Liver (tissue), 2 donors: ENCODE measurements around the gene GIMAP5.

Source experiments
- CTCF ChIP-seq: fragments of 150-350 bp; IDR thresholded peaks from 2 replicates; pipeline ENCODE4 v1.5.1; 2017; ENCODE audit warnings: improper control_type of control experiment, low read depth, low read length; ENCODE audit not compliant: missing input control
- TF ChIP-seq, protein P1 (sequence below): IDR thresholded peaks from 2 replicates; pipeline ENCODE4 v1.6.1; 2016; ENCODE audit warnings: antibody characterized with exemption
- donor health status: healthy.

- no peak for TF ChIP-seq CTCF
- TF ChIP-seq, protein P1, sequence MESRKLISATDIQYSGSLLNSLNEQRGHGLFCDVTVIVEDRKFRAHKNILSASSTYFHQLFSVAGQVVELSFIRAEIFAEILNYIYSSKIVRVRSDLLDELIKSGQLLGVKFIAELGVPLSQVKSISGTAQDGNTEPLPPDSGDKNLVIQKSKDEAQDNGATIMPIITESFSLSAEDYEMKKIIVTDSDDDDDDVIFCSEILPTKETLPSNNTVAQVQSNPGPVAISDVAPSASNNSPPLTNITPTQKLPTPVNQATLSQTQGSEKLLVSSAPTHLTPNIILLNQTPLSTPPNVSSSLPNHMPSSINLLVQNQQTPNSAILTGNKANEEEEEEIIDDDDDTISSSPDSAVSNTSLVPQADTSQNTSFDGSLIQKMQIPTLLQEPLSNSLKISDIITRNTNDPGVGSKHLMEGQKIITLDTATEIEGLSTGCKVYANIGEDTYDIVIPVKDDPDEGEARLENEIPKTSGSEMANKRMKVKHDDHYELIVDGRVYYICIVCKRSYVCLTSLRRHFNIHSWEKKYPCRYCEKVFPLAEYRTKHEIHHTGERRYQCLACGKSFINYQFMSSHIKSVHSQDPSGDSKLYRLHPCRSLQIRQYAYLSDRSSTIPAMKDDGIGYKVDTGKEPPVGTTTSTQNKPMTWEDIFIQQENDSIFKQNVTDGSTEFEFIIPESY: no peak
These were observed 41.6 kb upstream of the GIMAP5 start for GRCh38 chr7:150695654-150696053.
